Endothelial cell of umbilical vein (primary cell): ENCODE measurements around the gene HINT1. TPM values are rescaled to one million over a fixed set of nuclear protein-coding genes. Genes with fewer than 3 reads are reported as not detected.

Source experiments
- BruUV-seq: library from RNA; stranded (reverse); fragments of 400-500 nt; replicated peaks from 2 replicates; lab custom pipeline; 2021; lab: Mats Ljungman, UMichigan
- CTCF ChIA-PET: fragments of 300-600, 350-600 bp; sonication (Branson Sonifier 250); formaldehyde crosslinking; loops from one replicate; lab custom pipeline; 2021; ENCODE audit warnings: antibody characterized with exemption, inconsistent platforms; lab: Charles Lee
- POLR2A ChIA-PET: fragments of 300-600, 350-600 bp; sonication (Branson Sonifier 250); formaldehyde crosslinking; loops from one replicate; lab custom pipeline; 2021; ENCODE audit warnings: antibody characterized with exemption, inconsistent platforms; lab: Charles Lee
- DNase-seq: peaks from one replicate; pipeline ENCODE4 v3.0.0-alpha.2; 2011; ENCODE audit warnings: low read depth, low spot score
- FAIRE-seq: peaks from 2 replicates; lab custom pipeline; 2011; peaks lifted over from hg19 to GRCh38; lab: Jason Lieb, UNC
- H2AFZ ChIP-seq: 2 replicates; pipeline ENCODE4 v1.6.0; 2012; ENCODE audit warnings: low read depth, low read length, control low read depth, inconsistent platforms
- H3K27ac ChIP-seq: 2 replicates; pipeline ENCODE4 v1.5.1; 2011; ENCODE audit warnings: low read depth, mild to moderate bottlenecking, control low read depth, low read length, moderate library complexity; ENCODE audit not compliant: insufficient read depth
- H3K27me3 ChIP-seq, 2 experiments: 2 replicates each; pipeline versions ENCODE4 v1.6.0 to v1.6.1; 2011; ENCODE audit warnings: low read length in 2 of 2, mixed read lengths in 1 of 2; ENCODE audit not compliant: control insufficient read depth in 2 of 2, insufficient read depth in 2 of 2
- H3K36me3 ChIP-seq, 2 experiments: 2 replicates in 1 of 2; 3 replicates in 1 of 2; pipeline ENCODE4 v1.5.1; 2011; ENCODE audit warnings: low read length in 2 of 2, mild to moderate bottlenecking in 1 of 2, moderate library complexity in 1 of 2; ENCODE audit not compliant: control insufficient read depth in 2 of 2, insufficient read depth in 2 of 2; ENCODE audit errors: extremely low read depth in 1 of 2
- H3K4me1 ChIP-seq: 3 replicates; pipeline ENCODE4 v1.5.1; 2011; ENCODE audit warnings: mild to moderate bottlenecking, low read length; ENCODE audit not compliant: control insufficient read depth, insufficient read depth; ENCODE audit errors: extremely low read depth
- H3K4me2 ChIP-seq: 2 replicates; pipeline ENCODE4 v1.6.1; 2011; ENCODE audit warnings: low read length, control low read depth, mixed read lengths; ENCODE audit not compliant: insufficient read depth
- H3K4me3 ChIP-seq, 3 experiments: fragments of 200-600 bp in 1 of 3; sonication (generic), shearing (Covaris generic) in 1 of 3; replicated peaks in 1 of 3; 2 replicates each; pipeline ENCODE4 v1.5.1; 2011 to 2016; ENCODE audit warnings: control low read depth in 3 of 3, low read length in 3 of 3, mild to moderate bottlenecking in 2 of 3, inconsistent platforms in 1 of 3, low read depth in 1 of 3, moderate library complexity in 1 of 3; ENCODE audit not compliant: insufficient read depth in 1 of 3
- H3K79me2 ChIP-seq: 2 replicates; pipeline ENCODE4 v1.6.0; 2012; ENCODE audit warnings: low read length, inconsistent platforms; ENCODE audit not compliant: control insufficient read depth, insufficient read depth
- H3K9ac ChIP-seq: replicated peaks from 2 replicates; pipeline ENCODE3; 2011; ENCODE audit warnings: low read length, control low read depth; ENCODE audit not compliant: insufficient read depth; ENCODE audit errors: extremely low read depth
- H3K9me1 ChIP-seq: replicated peaks from 3 replicates; pipeline ENCODE4 v1.6.0; 2011; ENCODE audit warnings: mild to moderate bottlenecking, low read length; ENCODE audit not compliant: control insufficient read depth, insufficient read depth; ENCODE audit errors: extremely low read depth
- H3K9me3 ChIP-seq: replicated peaks from 2 replicates; pipeline ENCODE4 v1.5.1; 2012; ENCODE audit warnings: low read length, inconsistent platforms; ENCODE audit not compliant: control insufficient read depth, insufficient read depth
- H4K20me1 ChIP-seq: replicated peaks from 2 replicates; pipeline ENCODE3; 2011; ENCODE audit warnings: mild to moderate bottlenecking, low read length; ENCODE audit not compliant: control insufficient read depth, insufficient read depth; ENCODE audit errors: extremely low read depth
- CTCF ChIP-seq, 2 donors: IDR thresholded peaks; 1 replicate in 1 of 2; 2 replicates in 1 of 2; pipeline ENCODE4 v1.5.1; 2011; ENCODE audit warnings: low read length in 2 of 2, mild to moderate bottlenecking in 2 of 2, moderate library complexity in 2 of 2, control low read depth in 1 of 2, inconsistent platforms in 1 of 2, low read depth in 1 of 2; ENCODE audit not compliant: insufficient read depth in 1 of 2; ENCODE audit errors: extremely low read depth in 1 of 2
- EZH2 ChIP-seq: IDR thresholded peaks from 2 replicates; pipeline ENCODE4 v1.6.1; 2012; ENCODE audit warnings: borderline replicate concordance, low read depth, mild to moderate bottlenecking, moderate library complexity, low read length, inconsistent platforms; ENCODE audit not compliant: severe bottlenecking
- FOS ChIP-seq: IDR thresholded peaks from 2 replicates; pipeline ENCODE4 v1.6.1; 2011; ENCODE audit warnings: mild to moderate bottlenecking, low read length, moderate library complexity, borderline replicate concordance; ENCODE audit not compliant: insufficient read depth
- GATA2 ChIP-seq: IDR thresholded peaks from 2 replicates; pipeline ENCODE4 v1.7.0; 2011; ENCODE audit warnings: low read depth, mild to moderate bottlenecking, moderate library complexity, mixed read lengths, low read length; ENCODE audit not compliant: insufficient read length, insufficient read depth
- JUN ChIP-seq: IDR thresholded peaks from 2 replicates; pipeline ENCODE4 v1.6.1; 2011; ENCODE audit warnings: borderline replicate concordance, low read depth; ENCODE audit not compliant: insufficient read length, insufficient read depth
- MAX ChIP-seq: IDR thresholded peaks from 2 replicates; pipeline ENCODE4 v1.6.1; 2011; ENCODE audit not compliant: insufficient read depth, insufficient read length
- MYC ChIP-seq: IDR thresholded peaks from one replicate; pipeline ENCODE4 v1.6.1; 2011; ENCODE audit warnings: mild to moderate bottlenecking, low read depth, low read length
- POLR2A ChIP-seq: IDR thresholded peaks from 2 replicates; pipeline ENCODE4 v1.6.1; 2012; ENCODE audit warnings: low read depth, mild to moderate bottlenecking, control low read depth, low read length
- POLR2AphosphoS5 ChIP-seq: IDR thresholded peaks from 2 replicates; pipeline ENCODE4 v1.6.1; 2012; ENCODE audit warnings: low read depth, mild to moderate bottlenecking, control low read depth, low read length, moderate library complexity; ENCODE audit not compliant: insufficient read depth
- dilution Hi-C: fragments of 300-500 bp; cut with MboI; formaldehyde crosslinking; loops from one replicate; pipeline ENCODE4 v1.15.0; 2019; ENCODE audit warnings: low sequenced_read_pairs; ENCODE audit not compliant: extremely low pct_ligation_motif_present
- intact Hi-C: fragments of 100-400 bp; cut with micrococcal nuclease; formaldehyde crosslinking; loops from one replicate; pipeline ENCODE4 v1.10.0; 2022
- polyA plus RNA-seq, 4 experiments: library from polyadenylated mRNA; depleted of rRNA in 3 of 4; stranded (reverse) in 3 of 4; unstranded in 1 of 4; fragments of >200 nt; gene quantifications; 2 replicates each; pipeline versions ENCODE4 v1.2.1 to v1.2.3, GENCODE V29; 2011 to 2012; ENCODE audit warnings: missing spikeins in 1 of 4
- total RNA-seq: library from RNA; stranded (reverse); gene quantifications from 2 replicates; pipeline ENCODE4 v1.2.3, GENCODE V29; 2021

Gene HINT1
- total and polyA plus RNA-seq, 2 donors (not counting 3 experiments of a cell fraction or from before 2014, with no cell fraction given), result 221 to 423 TPM

DNA sequence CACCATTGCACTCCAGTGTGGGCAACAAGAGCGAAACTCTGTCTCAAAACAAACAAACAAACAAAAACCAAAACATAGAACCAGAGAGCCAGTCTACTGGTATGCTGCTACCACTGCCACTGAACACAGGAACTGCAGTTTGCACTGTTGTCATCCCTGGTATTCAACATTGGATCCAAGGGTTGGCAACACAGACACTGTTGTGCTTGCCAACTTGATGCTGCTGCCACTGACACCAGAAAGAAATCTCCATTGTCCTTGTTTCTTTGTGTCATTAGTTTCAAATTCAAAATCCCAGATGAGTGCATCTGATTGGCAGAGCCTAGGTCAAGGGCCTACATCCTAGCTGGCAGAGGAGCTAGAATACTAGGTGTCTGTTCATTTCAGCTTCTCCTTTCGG, 16.2 kb downstream of the HINT1 start:
- CTCF ChIA-PET, result interaction anchor here (0.6 kb wide), 1 partner anchor 1480 kb away, joined by 3 read pairs; no protein-coding TSS in a partner anchor
- Histone ChIP-seq H3K9me3 (no peaks in the 10 kb centered on the region), H3K27ac (no peak overlapping the region), H3K79me2 (no peaks in the 10 kb centered on the region), H3K4me3 (no peak overlapping the region), H3K4me1 (no peaks in the 10 kb centered on the region), H3K36me3 (no peaks in the 10 kb centered on the region), H2AFZ (no peak overlapping the region), H3K27me3 (no peaks in the 10 kb centered on the region), H4K20me1 (no peaks in the 10 kb centered on the region), H3K4me2 (no peak overlapping the region), H3K9ac (no peak overlapping the region), H3K9me1 (no peaks in the 10 kb centered on the region)
- intact Hi-C loops (no loop called here), dilution Hi-C loops (no loop called here)
- TF ChIP-seq FOS (no peak), MAX (no peak), POLR2AphosphoS5 (no peak), MYC (no peak)
- POLR2A ChIA-PET, result interaction anchor here (0.6 kb wide), 1 partner anchor 28 kb away, joined by 4 read pairs; no protein-coding TSS in a partner anchor
- DNase-seq, result no peak
- BruUV-seq, result no TSS peak
- no peak for FAIRE-seq

DNA sequence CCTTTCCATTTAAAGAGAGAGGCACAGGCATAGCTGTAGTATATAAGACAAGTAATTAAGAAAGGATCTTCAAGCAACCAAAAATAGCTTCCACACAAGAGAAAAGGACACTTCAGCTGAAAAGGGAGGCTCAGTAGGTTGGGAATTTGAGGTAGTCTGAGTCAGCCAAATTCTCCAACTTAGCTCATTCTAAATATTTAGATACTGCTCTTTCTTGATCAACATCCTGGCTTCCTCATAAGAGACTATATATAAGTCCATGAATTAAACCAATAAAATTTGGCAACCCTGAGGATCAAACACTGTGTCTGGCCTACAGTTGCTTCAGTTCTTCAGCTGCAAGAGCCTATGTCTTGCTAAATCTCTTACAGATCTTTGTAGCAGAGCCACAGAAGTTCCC, 17.8 kb downstream of the HINT1 start:
- Histone ChIP-seq H3K4me3 (no peak overlapping the region), H3K27me3 (no peaks in the 10 kb centered on the region), H2AFZ (no peak overlapping the region), H3K9me1 (no peaks in the 10 kb centered on the region), H3K4me2 (no peak overlapping the region), H3K36me3 (no peaks in the 10 kb centered on the region), H3K9me3 (no peaks in the 10 kb centered on the region), H3K9ac (no peak overlapping the region), H3K79me2 (no peaks in the 10 kb centered on the region), H3K4me1 (no peaks in the 10 kb centered on the region), H4K20me1 (no peaks in the 10 kb centered on the region), H3K27ac (no peak overlapping the region)
- FAIRE-seq, result no peak
- DNase-seq, result no peak
- dilution Hi-C loops, result no loop called here
- intact Hi-C loops, result no loop called here
- no peak for TF ChIP-seq MAX
- TF ChIP-seq FOS, result no peak
- no peak for TF ChIP-seq JUN
- TF ChIP-seq POLR2AphosphoS5, result no peak
- no peak for TF ChIP-seq GATA2
- TF ChIP-seq CTCF (IDR thresholded peaks at IDR 0.05; ENCODE audit: extremely low read depth in 1 of 2, insufficient read depth in 1 of 2, low read depth in 1 of 2, low read length in 2 of 2), result no peak
- no peak for TF ChIP-seq POLR2A
- TF ChIP-seq EZH2, result no peak
- TF ChIP-seq MYC, result no peak
- CTCF ChIA-PET, result interaction anchor here (1.0 kb wide), 1 partner anchor 235 kb away, joined by 3 read pairs; no protein-coding TSS in a partner anchor
- BruUV-seq, result no TSS peak
- POLR2A ChIA-PET, result no interaction called here
